Activated CD4-positive, CD25-positive, alpha-beta regulatory T cell (primary cell): ENCODE results near the gene TCEA2.
"Not testable (repeated sequence)": the region's sequence is repeated elsewhere in the genome, so short reads cannot be mapped to it uniquely, and the experiment has no call there.

Experiments
- DNase-seq, 4 experiments: peaks; one replicate each; lab custom pipeline; 2025; lab: John Stamatoyannopoulos, UW

The TCEA2 gene

GRCh38 chr20:64108731-64109681 is 46.0 kb downstream of the TCEA2 start:
- no peak for DNase-seq

GRCh38 chr20:64109831-64110391 is 46.9 kb downstream of the TCEA2 start:
- no peak for DNase-seq

- no peak for DNase-seq
Observed at GRCh38 chr20:64110411-64111068, 47.5 kb downstream of the TCEA2 start.

GRCh38 chr20:64111841-64112641 is 49.0 kb downstream of the TCEA2 start:
- DNase-seq: no peak

- no peak for DNase-seq
Observed at GRCh38 chr20:64112691-64113443, 49.9 kb downstream of the TCEA2 start.

GRCh38 chr20:64113444-64113775 is 50.4 kb downstream of the TCEA2 start:
- DNase-seq: no peak

- no peak for DNase-seq
Observed at GRCh38 chr20:64113796-64114355, 50.9 kb downstream of the TCEA2 start.

- no peak for DNase-seq
Observed at GRCh38 chr20:64114356-64114971, 51.5 kb downstream of the TCEA2 start.

GRCh38 chr20:64115171-64115911 is 52.3 kb downstream of the TCEA2 start:
- no peak for DNase-seq

GRCh38 chr20:64116016-64116415 is 53.0 kb downstream of the TCEA2 start:
- DNase-seq: no peak

GRCh38 chr20:64116541-64117431 is 53.8 kb downstream of the TCEA2 start:
- DNase-seq: no peak

- not testable (repeated sequence) for DNase-seq
Observed at GRCh38 chr20:64117432-64117777, 54.4 kb downstream of the TCEA2 start.

- no peak for DNase-seq
Observed at GRCh38 chr20:64119301-64119680, 56.3 kb downstream of the TCEA2 start.

GRCh38 chr20:64119681-64120341 is 56.8 kb downstream of the TCEA2 start:
- no peak for DNase-seq

GRCh38 chr20:64121586-64121985 is 58.6 kb downstream of the TCEA2 start:
- no peak for DNase-seq
